Astrocyte of the cerebellum (primary cell): ENCODE data around the gene VSIG10L2.

Source experiments
- DNase-seq: peaks from one replicate; pipeline ENCODE4 v3.0.0-alpha.2; 2011; ENCODE audit warnings: low read depth
- H3K4me3 ChIP-seq: 2 replicates; pipeline ENCODE4 v1.5.1; 2011; ENCODE audit warnings: mild to moderate bottlenecking, low read depth, low read length, moderate library complexity
- CTCF ChIP-seq: IDR thresholded peaks from 2 replicates; pipeline ENCODE4 v1.5.1; 2012; ENCODE audit warnings: low read length, low read depth, moderate library complexity, mild to moderate bottlenecking; ENCODE audit errors: missing control alignments
- in situ Hi-C: cut with HindIII; loops from 2 replicates; pipeline ENCODE4 v1.10.0; 2017; ENCODE audit warnings: low sequenced_read_pairs

Gene VSIG10L2

GRCh38 chr11:125934473-125934872 is 11.4 kb upstream of the VSIG10L2 start:
- no peak overlapping the region for H3K4me3 ChIP-seq
- DNase-seq: no peak
- TF ChIP-seq CTCF: no peak
- in situ Hi-C loops: no loop called here

- no peak for TF ChIP-seq CTCF
- DNase-seq: no peak
- in situ Hi-C loops: no loop called here
- no peak overlapping the region for H3K4me3 ChIP-seq
Observed at GRCh38 chr11:125935056-125935455, 10.8 kb upstream of the VSIG10L2 start.

- in situ Hi-C loops: no loop called here
- no peak overlapping the region for H3K4me3 ChIP-seq
- no peak for DNase-seq
- no peak for TF ChIP-seq CTCF
Observed at GRCh38 chr11:125935618-125936199, 10.1 kb upstream of the VSIG10L2 start.

- no peak overlapping the region for H3K4me3 ChIP-seq
- no peak for DNase-seq
- TF ChIP-seq CTCF: no peak
- in situ Hi-C loops: no loop called here
Observed at GRCh38 chr11:125938418-125938817, 7.4 kb upstream of the VSIG10L2 start.

- no peak for DNase-seq
- no peak for TF ChIP-seq CTCF
- in situ Hi-C loops: no loop called here
- H3K4me3 ChIP-seq: no peak overlapping the region
Observed at GRCh38 chr11:125939081-125939521, 6.7 kb upstream of the VSIG10L2 start.

- in situ Hi-C loops: no loop called here
- no peak overlapping the region for H3K4me3 ChIP-seq
- DNase-seq: no peak
- TF ChIP-seq CTCF: no peak
Observed at GRCh38 chr11:125940145-125940544, 5.7 kb upstream of the VSIG10L2 start.
